IMR-90 (cell line): ENCODE results near the gene SETSIP. TPM values are rescaled to one million over a fixed set of nuclear protein-coding genes. Genes with fewer than 3 reads are reported as not detected.

Experiments
- ATAC-seq: fragments of 200-7000 bp; cut with Tn5 transposase; 2 replicates; pipeline ENCODE4 v1.9.1; 2020; ENCODE audit warnings: low read depth, mild to moderate bottlenecking, moderate library complexity
- BruUV-seq: library from RNA; stranded (reverse); fragments of 400-500 nt; replicated peaks from 2 replicates; lab custom pipeline; 2021; lab: Mats Ljungman, UMichigan
- CTCF ChIA-PET: fragments of 300-600 bp; formaldehyde crosslinking; extraction: SDS; loops from one replicate; lab custom pipeline; 2021; ENCODE audit warnings: antibody characterized with exemption; lab: Yijun Ruan, JAX
- POLR2A ChIA-PET: fragments of 300-600 bp; sonication (Branson Sonifier 250); formaldehyde crosslinking; loops from one replicate; lab custom pipeline; 2022; ENCODE audit warnings: antibody characterized with exemption; ENCODE audit not compliant: unreplicated experiment; lab: Charles Lee
- DNase-seq: peaks from one replicate; pipeline ENCODE4 v3.0.0; 2013
- H2AFZ ChIP-seq: replicated peaks from 2 replicates; pipeline ENCODE3; 2013; ENCODE audit warnings: low read length, mild to moderate bottlenecking; ENCODE audit not compliant: poor library complexity
- H2AK5ac ChIP-seq: 2 replicates; pipeline ENCODE4 v1.6.1; 2013; ENCODE audit warnings: low read depth, low read length, inconsistent platforms
- H2AK9ac ChIP-seq: replicated peaks from 2 replicates; pipeline ENCODE3; 2013; ENCODE audit warnings: mild to moderate bottlenecking, low read depth, low read length, moderate library complexity; ENCODE audit not compliant: poor library complexity
- H2BK120ac ChIP-seq: 2 replicates; pipeline ENCODE4 v1.6.1; 2013; ENCODE audit warnings: low read depth, low read length, inconsistent platforms
- H2BK15ac ChIP-seq: 3 replicates; pipeline ENCODE4 v1.6.1; 2013; ENCODE audit warnings: low read depth, low read length, inconsistent platforms
- H2BK20ac ChIP-seq: 2 replicates; pipeline ENCODE4 v1.6.1; 2013; ENCODE audit warnings: low read depth, mild to moderate bottlenecking, inconsistent platforms, low read length, moderate library complexity
- H2BK5ac ChIP-seq: 2 replicates; pipeline ENCODE4 v1.6.1; 2013; ENCODE audit warnings: mild to moderate bottlenecking, low read depth, low read length, inconsistent platforms; ENCODE audit not compliant: poor library complexity, severe bottlenecking
- H3K14ac ChIP-seq: replicated peaks from 2 replicates; pipeline ENCODE4 v1.6.1; 2013; ENCODE audit warnings: low read depth, low read length, inconsistent platforms
- H3K18ac ChIP-seq: 2 replicates; pipeline ENCODE4 v1.6.1; 2013; ENCODE audit warnings: low read depth, low read length, control low read depth
- H3K23ac ChIP-seq: 2 replicates; pipeline ENCODE4 v1.6.1; 2013; ENCODE audit warnings: low read depth, low read length, inconsistent platforms
- H3K27ac ChIP-seq: 2 replicates; pipeline ENCODE4 v1.5.1; 2013; ENCODE audit warnings: mild to moderate bottlenecking, control low read depth, low read length; ENCODE audit not compliant: insufficient read depth
- H3K27me3 ChIP-seq: 2 replicates; pipeline ENCODE4 v1.6.1; 2013; ENCODE audit warnings: low read length; ENCODE audit not compliant: control insufficient read depth, insufficient read depth
- H3K36me3 ChIP-seq: 2 replicates; pipeline ENCODE4 v1.6.1; 2013; ENCODE audit warnings: low read length, mixed read lengths; ENCODE audit not compliant: control insufficient read depth, insufficient read depth
- H3K4ac ChIP-seq: 2 replicates; pipeline ENCODE4 v1.6.1; 2013; ENCODE audit warnings: low read depth, low read length, inconsistent platforms
- H3K4me1 ChIP-seq: 2 replicates; pipeline ENCODE4 v1.6.1; 2013; ENCODE audit warnings: low read length, mixed read lengths; ENCODE audit not compliant: control insufficient read depth, insufficient read depth
- H3K4me2 ChIP-seq: 2 replicates; pipeline ENCODE4 v1.6.1; 2013; ENCODE audit warnings: low read depth, mild to moderate bottlenecking, control low read depth, low read length, moderate library complexity
- H3K4me3 ChIP-seq: 2 replicates; pipeline ENCODE4 v1.5.1; 2013; ENCODE audit warnings: low read depth, mild to moderate bottlenecking, control low read depth, low read length, moderate library complexity; ENCODE audit not compliant: insufficient read depth
- H3K56ac ChIP-seq: 2 replicates; pipeline ENCODE4 v1.6.1; 2013; ENCODE audit warnings: low read length, inconsistent platforms; ENCODE audit not compliant: insufficient read depth; ENCODE audit errors: extremely low read depth
- H3K79me1 ChIP-seq, 2 experiments: 2 replicates each; pipeline ENCODE4 v1.6.1; 2013; ENCODE audit warnings: low read length in 2 of 2, inconsistent platforms in 1 of 2, low read depth in 1 of 2
- H3K9ac ChIP-seq: 2 replicates; pipeline ENCODE4 v1.6.1; 2013; ENCODE audit warnings: low read depth, low read length, control low read depth
- H3K9me1 ChIP-seq: 2 replicates; pipeline ENCODE4 v1.6.1; 2013; ENCODE audit warnings: low read length, inconsistent platforms; ENCODE audit not compliant: insufficient read depth
- H3K9me3 ChIP-seq: 2 replicates; pipeline ENCODE4 v1.6.1; 2013; ENCODE audit warnings: low read length; ENCODE audit not compliant: control insufficient read depth, insufficient read depth
- H4K20me1 ChIP-seq: 2 replicates; pipeline ENCODE4 v1.6.1; 2013; ENCODE audit warnings: low read length, inconsistent platforms; ENCODE audit not compliant: insufficient read depth
- H4K5ac ChIP-seq: 2 replicates; pipeline ENCODE4 v1.6.1; 2013; ENCODE audit warnings: mild to moderate bottlenecking, low read depth, low read length, control low read depth
- H4K8ac ChIP-seq, 2 experiments: 2 replicates each; pipeline ENCODE4 v1.6.1; 2013; ENCODE audit warnings: low read depth in 2 of 2, low read length in 2 of 2, control low read depth in 1 of 2, inconsistent platforms in 1 of 2
- H4K91ac ChIP-seq: 2 replicates; pipeline ENCODE4 v1.6.1; 2013; ENCODE audit warnings: low read depth, low read length, inconsistent platforms; ENCODE audit not compliant: insufficient read depth
- BHLHE40 ChIP-seq: fragments of 150-350 bp; IDR thresholded peaks from 2 replicates; pipeline ENCODE4 v1.6.1; 2016; ENCODE audit warnings: mild to moderate bottlenecking, low read depth, low read length
- CEBPB ChIP-seq: IDR thresholded peaks from 2 replicates; pipeline ENCODE4 v1.6.1; 2012; ENCODE audit warnings: low read depth, low read length, improper control_type of control experiment
- CHD1 ChIP-seq: IDR thresholded peaks from 2 replicates; pipeline ENCODE4 v1.6.1; 2012; ENCODE audit warnings: low read depth, low read length, improper control_type of control experiment
- FOS ChIP-seq: fragments of 150-350 bp; IDR thresholded peaks from 2 replicates; pipeline ENCODE4 v1.6.1; 2016; ENCODE audit warnings: low read depth, low read length
- MAZ ChIP-seq: IDR thresholded peaks from 2 replicates; pipeline ENCODE4 v1.6.1; 2012; ENCODE audit warnings: low read depth, mild to moderate bottlenecking, low read length, improper control_type of control experiment, moderate library complexity, borderline replicate concordance
- NFE2L2 ChIP-seq: fragments of 150-350 bp; IDR thresholded peaks from 2 replicates; pipeline ENCODE4 v1.6.1; 2016; ENCODE audit warnings: low read depth, mild to moderate bottlenecking, low read length
- POLR2A ChIP-seq: IDR thresholded peaks from 2 replicates; pipeline ENCODE4 v1.6.1; 2012; ENCODE audit warnings: mild to moderate bottlenecking, low read depth, low read length
- RAD21 ChIP-seq: IDR thresholded peaks from 2 replicates; pipeline ENCODE4 v1.6.1; 2012; ENCODE audit warnings: low read length, improper control_type of control experiment
- RCOR1 ChIP-seq: IDR thresholded peaks from 2 replicates; pipeline ENCODE4 v1.6.1; 2012; ENCODE audit warnings: mild to moderate bottlenecking, low read length, improper control_type of control experiment; ENCODE audit not compliant: insufficient replicate concordance
- RFX5 ChIP-seq: IDR thresholded peaks from 2 replicates; pipeline ENCODE4 v1.8.0; 2012; ENCODE audit warnings: low read depth, mild to moderate bottlenecking, low read length, moderate library complexity
- SMC3 ChIP-seq: fragments of 150-350 bp; IDR thresholded peaks from 2 replicates; pipeline ENCODE4 v1.6.1; 2016; ENCODE audit warnings: low read depth, mild to moderate bottlenecking, antibody characterized with exemption, low read length, moderate library complexity
- WGBS, 2 experiments: methylation state at CpG; one replicate each; pipeline versions ENCODE4 v1.1.5 to v1.1.7; 2013; ENCODE audit warnings: missing lambda C conversion rate in 2 of 2; ENCODE audit not compliant: insufficient read length in 1 of 2; ENCODE audit errors: extremely low coverage in 2 of 2; 5-methylcytosine and 5-hydroxymethylcytosine counted together
- dilution Hi-C: fragments of 300-500 bp; cut with HindIII; formaldehyde crosslinking; loops from one replicate; pipeline ENCODE4 v1.14.3; 2018; ENCODE audit warnings: low sequenced_read_pairs; ENCODE audit not compliant: unreplicated experiment
- in situ Hi-C: fragments of 300-500 bp; cut with MboI; formaldehyde crosslinking; loops from 3 replicates; pipeline ENCODE4 v1.14.3; 2019; ENCODE audit warnings: low sequenced_read_pairs, inconsistent platforms, mixed read lengths
- intact Hi-C: fragments of 100-400 bp; cut with micrococcal nuclease; formaldehyde crosslinking; loops from 2 replicates; pipeline ENCODE4 v1.10.0; 2022
- polyA plus RNA-seq, 3 experiments: library from polyadenylated mRNA; depleted of rRNA; stranded (reverse); fragments of >200 nt; gene quantifications; 2 replicates each; pipeline ENCODE4 v1.2.3, GENCODE V29; 2012; ENCODE audit warnings: low replicate concordance in 1 of 3
- total RNA-seq: library from RNA; depleted of rRNA; stranded (reverse); fragments of >200 nt; gene quantifications from 2 replicates; pipeline ENCODE4 v1.2.3, GENCODE V29; 2012
- TF ChIP-seq, protein P1 (sequence below): fragments of 150-350 bp; IDR thresholded peaks from 2 replicates; pipeline ENCODE4 v1.6.1; 2017; ENCODE audit warnings: mild to moderate bottlenecking, antibody characterized with exemption, low read length, low read depth
- TF ChIP-seq, protein P2 (sequence below): fragments of 150-350 bp; IDR thresholded peaks from 2 replicates; pipeline ENCODE4 v1.6.1; 2016; ENCODE audit warnings: low read depth, mild to moderate bottlenecking, low read length, moderate library complexity, borderline replicate concordance
- TF ChIP-seq, protein P3 (sequence below): conservative IDR thresholded peaks from 2 replicates; pipeline ENCODE4 v1.5.1; 2012; ENCODE audit warnings: mild to moderate bottlenecking, low read depth, low read length, improper control_type of control experiment

Gene SETSIP
- total and polyA plus RNA-seq, 2 of the 4 experiments (the other 2 are of a cell fraction), result not detected

DNA sequence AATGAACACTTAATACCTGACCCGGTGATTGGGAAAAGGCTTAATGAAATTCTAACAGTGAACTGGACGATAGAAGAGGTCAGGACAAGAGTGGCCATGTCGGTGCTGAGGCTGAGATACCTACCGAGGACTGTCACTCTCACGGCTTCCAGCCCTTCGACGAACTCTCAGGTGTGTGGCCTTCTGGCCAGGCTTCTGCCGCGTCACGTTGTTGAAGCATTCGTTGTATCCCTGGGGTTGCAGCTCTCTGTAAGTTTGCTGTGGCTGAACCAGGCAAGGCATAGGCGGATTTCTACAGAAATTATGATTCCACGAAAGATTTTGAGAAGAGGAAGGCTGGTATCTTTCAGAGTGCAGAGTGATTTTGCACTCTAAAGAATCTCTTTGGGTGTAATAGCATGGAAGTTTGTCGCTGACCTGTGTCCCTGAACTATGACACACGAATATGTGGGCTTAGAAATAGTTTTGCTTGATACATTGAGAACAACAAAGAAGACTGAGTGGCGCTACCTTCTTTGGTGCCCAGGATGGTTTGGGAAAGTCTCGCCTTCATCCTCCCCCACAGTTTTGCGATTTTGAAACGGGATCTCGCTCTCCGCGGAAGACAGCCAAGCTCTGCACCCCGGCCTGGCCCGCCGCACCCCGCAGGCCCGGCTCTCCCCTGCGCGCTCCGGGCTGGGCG is 45.8 kb downstream of the SETSIP start:
- no peaks in the 10 kb centered on the region for H3K9me3 ChIP-seq
- ATAC-seq (no peak), DNase-seq (peak; percentile 4)
- peak overlapping the region; percentile 3; the same call in 1 of the 2 replicates for H4K91ac ChIP-seq
- H4K8ac ChIP-seq, result peak overlapping the region; percentile 4 to 79; a peak in 3 of 4 replicates
- peak overlapping the region; percentile 1; the same call in 1 of the 2 replicates for H3K4ac ChIP-seq
- no peak for TF ChIP-seq BHLHE40
- no peak for TF ChIP-seq MAZ
- no peak for TF ChIP-seq POLR2A
- TF ChIP-seq NFE2L2, result no peak
- no peak for TF ChIP-seq SMC3
- TF ChIP-seq, protein P1, sequence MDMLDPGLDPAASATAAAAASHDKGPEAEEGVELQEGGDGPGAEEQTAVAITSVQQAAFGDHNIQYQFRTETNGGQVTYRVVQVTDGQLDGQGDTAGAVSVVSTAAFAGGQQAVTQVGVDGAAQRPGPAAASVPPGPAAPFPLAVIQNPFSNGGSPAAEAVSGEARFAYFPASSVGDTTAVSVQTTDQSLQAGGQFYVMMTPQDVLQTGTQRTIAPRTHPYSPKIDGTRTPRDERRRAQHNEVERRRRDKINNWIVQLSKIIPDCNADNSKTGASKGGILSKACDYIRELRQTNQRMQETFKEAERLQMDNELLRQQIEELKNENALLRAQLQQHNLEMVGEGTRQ, result no peak
- TF ChIP-seq, protein P2, sequence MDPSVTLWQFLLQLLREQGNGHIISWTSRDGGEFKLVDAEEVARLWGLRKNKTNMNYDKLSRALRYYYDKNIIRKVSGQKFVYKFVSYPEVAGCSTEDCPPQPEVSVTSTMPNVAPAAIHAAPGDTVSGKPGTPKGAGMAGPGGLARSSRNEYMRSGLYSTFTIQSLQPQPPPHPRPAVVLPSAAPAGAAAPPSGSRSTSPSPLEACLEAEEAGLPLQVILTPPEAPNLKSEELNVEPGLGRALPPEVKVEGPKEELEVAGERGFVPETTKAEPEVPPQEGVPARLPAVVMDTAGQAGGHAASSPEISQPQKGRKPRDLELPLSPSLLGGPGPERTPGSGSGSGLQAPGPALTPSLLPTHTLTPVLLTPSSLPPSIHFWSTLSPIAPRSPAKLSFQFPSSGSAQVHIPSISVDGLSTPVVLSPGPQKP, result no peak
- TF ChIP-seq RFX5, result no peak
- TF ChIP-seq CHD1, result no peak
- no peak for TF ChIP-seq CEBPB
- no peak for TF ChIP-seq FOS
- no peak for TF ChIP-seq RAD21
- TF ChIP-seq, protein P3, sequence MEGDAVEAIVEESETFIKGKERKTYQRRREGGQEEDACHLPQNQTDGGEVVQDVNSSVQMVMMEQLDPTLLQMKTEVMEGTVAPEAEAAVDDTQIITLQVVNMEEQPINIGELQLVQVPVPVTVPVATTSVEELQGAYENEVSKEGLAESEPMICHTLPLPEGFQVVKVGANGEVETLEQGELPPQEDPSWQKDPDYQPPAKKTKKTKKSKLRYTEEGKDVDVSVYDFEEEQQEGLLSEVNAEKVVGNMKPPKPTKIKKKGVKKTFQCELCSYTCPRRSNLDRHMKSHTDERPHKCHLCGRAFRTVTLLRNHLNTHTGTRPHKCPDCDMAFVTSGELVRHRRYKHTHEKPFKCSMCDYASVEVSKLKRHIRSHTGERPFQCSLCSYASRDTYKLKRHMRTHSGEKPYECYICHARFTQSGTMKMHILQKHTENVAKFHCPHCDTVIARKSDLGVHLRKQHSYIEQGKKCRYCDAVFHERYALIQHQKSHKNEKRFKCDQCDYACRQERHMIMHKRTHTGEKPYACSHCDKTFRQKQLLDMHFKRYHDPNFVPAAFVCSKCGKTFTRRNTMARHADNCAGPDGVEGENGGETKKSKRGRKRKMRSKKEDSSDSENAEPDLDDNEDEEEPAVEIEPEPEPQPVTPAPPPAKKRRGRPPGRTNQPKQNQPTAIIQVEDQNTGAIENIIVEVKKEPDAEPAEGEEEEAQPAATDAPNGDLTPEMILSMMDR, result no peak
- TF ChIP-seq RCOR1, result no peak
- H3K4me3 ChIP-seq, result peak overlapping the region; percentile 76
- 58% methylated on average over 16 of the region's 31 CpGs; no CpG with 5 or more reads in 1 of the 2 experiments for WGBS, 2 experiments
- intact Hi-C loops (no loop called here), in situ Hi-C loops (no loop called here), dilution Hi-C loops (no loop called here)
- peaks cover 6% of the 10 kb centered on the region for H3K4me1 ChIP-seq
- no peaks in the 10 kb centered on the region for H4K20me1 ChIP-seq
- peak overlapping the region; percentile 95 for H2AFZ ChIP-seq
- peak overlapping the region; percentile 75 for H3K4me2 ChIP-seq
- peaks cover 4% of the 10 kb centered on the region; the same call in 1 of the 2 replicates for H3K9me1 ChIP-seq
- 0 out of 2 replicates have a peak overlapping the region, but pooled peaks have one; percentile 29 for H2AK5ac ChIP-seq
- H2BK20ac ChIP-seq, result no peak overlapping the region
- no peaks in the 10 kb centered on the region for H3K36me3 ChIP-seq
- H3K27me3 ChIP-seq, result no peaks in the 10 kb centered on the region
- CTCF ChIA-PET, result no interaction called here
- peak overlapping the region; percentile 6; the same call in 1 of the 2 replicates for H2BK120ac ChIP-seq
- H2BK5ac ChIP-seq, result peak overlapping the region; percentile 3
- H3K56ac ChIP-seq, result peak overlapping the region; percentile 2; the same call in 1 of the 2 replicates
- no peak overlapping the region for H3K27ac ChIP-seq
- peak overlapping the region; percentile 16; the same call in 1 of the 2 replicates for H3K18ac ChIP-seq
- H3K23ac ChIP-seq, result peak overlapping the region; percentile 66; the same call in 1 of the 2 replicates
- peak overlapping the region; percentile 64 for H3K9ac ChIP-seq
- no peak overlapping the region for H2AK9ac ChIP-seq
- H4K5ac ChIP-seq, result peak overlapping the region; percentile 49; the same call in 1 of the 2 replicates
- no peaks in the 10 kb centered on the region; a peak in 1 of 4 replicates for H3K79me1 ChIP-seq
- POLR2A ChIA-PET, result no interaction called here
- peak overlapping the region; percentile 31 for H3K14ac ChIP-seq
- no peak overlapping the region for H2BK15ac ChIP-seq
- BruUV-seq, result no TSS peak
